ENCODE data around the gene MTA3.

Gene MTA3

GRCh38 chr2:42545023-42545721, 23.3 kb upstream of the MTA3 start:
- DNase-seq (ENCODE audit: insufficient read length, low spot score): no peak
- TF ChIP-seq CTCF (IDR thresholded peaks at IDR 0.05; ENCODE audit: insufficient read depth, missing control alignments): no peak
- FAIRE-seq: no peak

- FAIRE-seq (no peak), DNase-seq (ENCODE audit: insufficient read length, low spot score) (no peak)
- TF ChIP-seq CTCF (IDR thresholded peaks at IDR 0.05; ENCODE audit: insufficient read depth, missing control alignments): no peak
Observed at GRCh38 chr2:42545841-42546390, 22.5 kb upstream of the MTA3 start.

DNA sequence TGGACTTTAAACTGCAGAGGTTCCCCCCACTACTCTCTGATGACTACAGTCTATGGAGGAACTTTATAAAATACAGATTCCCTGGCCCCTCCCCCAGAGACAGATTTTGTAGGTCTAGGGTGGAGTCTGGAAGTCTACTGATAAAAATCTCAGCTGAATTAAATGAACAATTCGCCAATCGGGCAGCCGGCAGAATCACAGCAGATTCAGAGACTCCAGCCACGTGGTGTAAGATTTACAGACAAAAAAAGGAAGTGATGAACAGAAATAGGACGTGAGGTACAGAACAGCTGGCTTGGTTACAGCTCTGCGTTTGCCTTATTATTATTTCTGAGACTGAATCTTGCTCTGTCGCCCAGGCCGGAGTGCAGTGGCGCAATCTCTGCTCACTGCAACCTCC, 21.4 kb upstream of the MTA3 start:
- no peak for TF ChIP-seq CTCF (IDR thresholded peaks at IDR 0.05; ENCODE audit: insufficient read depth, missing control alignments)
- no peak for DNase-seq (ENCODE audit: insufficient read length, low spot score)
- FAIRE-seq: no peak

GRCh38 chr2:42547446-42548295, 20.8 kb upstream of the MTA3 start:
- FAIRE-seq: no peak

GRCh38 chr2:42550870-42551269, 17.6 kb upstream of the MTA3 start:
- FAIRE-seq: no peak
- no peak for TF ChIP-seq CTCF (IDR thresholded peaks at IDR 0.05; ENCODE audit: insufficient read depth, missing control alignments)
- no peak for DNase-seq (ENCODE audit: insufficient read length, low spot score)

More at GRCh38 chr2:42547446-42548295, 20.8 kb upstream of the MTA3 start:
- no peak for TF ChIP-seq CTCF (IDR thresholded peaks at IDR 0.05; ENCODE audit: insufficient read depth, missing control alignments)
- no peak for DNase-seq (ENCODE audit: insufficient read length, low spot score)

DNA sequence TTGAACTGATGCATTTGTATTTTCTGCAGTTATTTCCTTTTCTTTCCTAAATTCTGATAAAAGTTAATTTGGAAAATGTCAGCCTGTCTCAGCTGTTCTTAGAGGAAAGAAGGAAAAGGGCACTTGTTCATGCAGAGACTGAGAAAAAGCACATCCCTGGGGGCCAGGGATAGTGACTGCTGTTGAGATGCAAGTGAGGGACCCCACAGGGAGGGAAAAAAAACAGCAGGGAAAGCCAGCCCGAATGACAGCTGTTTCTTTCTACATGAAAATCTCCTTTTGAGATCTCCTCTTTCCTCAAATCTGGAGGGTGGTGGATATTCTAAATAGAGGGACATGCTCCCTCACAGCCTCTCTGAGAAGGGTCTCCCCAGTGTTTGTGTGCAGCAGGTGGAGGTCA, 14.0 kb upstream of the MTA3 start:
- TF ChIP-seq CTCF (IDR thresholded peaks at IDR 0.05; ENCODE audit: insufficient read depth, missing control alignments): no peak
- FAIRE-seq (no peak), DNase-seq (ENCODE audit: insufficient read length, low spot score) (no peak)
